ENCODE measurements around the gene CLEC7A. TPM values are rescaled to one million over a fixed set of nuclear protein-coding genes. Genes with fewer than 3 reads are reported as not detected.

The CLEC7A gene
- total RNA-seq, 1 donor from 2014 or later, result 3.1 TPM

DNA sequence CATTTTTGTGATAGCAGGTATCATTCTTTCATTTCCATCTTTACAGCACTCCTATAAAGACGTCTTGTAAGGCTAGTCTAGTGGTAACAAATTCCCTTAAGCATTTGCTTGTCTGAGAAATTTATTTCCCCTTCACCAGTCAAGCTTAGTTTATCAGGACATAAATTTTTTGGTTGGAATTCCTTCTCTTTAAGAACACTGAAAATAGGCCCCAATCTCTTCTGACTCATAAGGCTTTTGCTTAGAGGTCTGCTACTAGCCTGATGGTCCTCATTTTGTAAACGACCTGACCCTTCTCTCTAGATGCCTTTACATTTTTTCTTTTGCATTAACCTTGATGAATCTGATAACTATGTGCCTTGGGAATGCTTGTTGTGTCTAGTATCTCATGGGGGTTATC, 21.6 kb upstream of the CLEC7A start:
- DNase-seq (ENCODE audit: missing footprints), result no peak
- ATAC-seq, result no peak
- intact Hi-C loops (cut with DNase I), result loop anchor here (10.0 kb wide), 1 partner anchor 63 kb away; the partner anchor contains the start of gene GABARAPL1

DNA sequence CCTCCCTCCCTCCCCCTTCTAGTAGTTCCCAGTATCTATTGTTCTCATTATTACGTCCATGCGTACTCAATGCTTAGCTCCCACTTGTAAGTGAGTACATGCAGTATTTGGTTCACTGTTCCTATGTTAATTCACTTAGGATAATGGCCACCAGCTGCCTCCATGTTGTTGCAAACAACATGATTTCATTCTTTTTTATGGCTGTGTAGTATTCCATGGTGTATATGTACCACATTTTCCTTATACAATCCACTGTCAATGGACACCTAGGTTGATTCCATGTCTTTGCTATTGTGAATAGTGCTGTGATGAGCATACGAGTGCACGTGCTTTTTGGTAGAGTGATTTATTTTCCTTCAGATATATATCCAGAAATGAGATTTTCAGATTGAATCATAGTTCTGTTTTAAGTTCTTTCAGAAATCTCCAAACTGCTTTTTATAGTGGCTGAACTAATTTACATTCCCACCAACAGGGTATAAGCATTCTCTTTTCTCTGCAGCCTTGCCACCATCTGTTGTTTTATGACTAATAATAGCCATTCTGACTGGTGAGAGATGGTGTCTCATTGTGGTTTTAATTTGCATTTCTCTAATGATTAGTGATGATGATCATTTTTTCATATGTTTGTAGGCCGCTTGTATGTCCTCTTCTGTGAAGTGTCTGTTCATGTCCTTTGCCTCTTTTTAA, 17.9 kb upstream of the CLEC7A start:
- intact Hi-C loops (cut with DNase I), result no loop called here
- ATAC-seq, result no peak
- DNase-seq (ENCODE audit: missing footprints), result no peak

DNA sequence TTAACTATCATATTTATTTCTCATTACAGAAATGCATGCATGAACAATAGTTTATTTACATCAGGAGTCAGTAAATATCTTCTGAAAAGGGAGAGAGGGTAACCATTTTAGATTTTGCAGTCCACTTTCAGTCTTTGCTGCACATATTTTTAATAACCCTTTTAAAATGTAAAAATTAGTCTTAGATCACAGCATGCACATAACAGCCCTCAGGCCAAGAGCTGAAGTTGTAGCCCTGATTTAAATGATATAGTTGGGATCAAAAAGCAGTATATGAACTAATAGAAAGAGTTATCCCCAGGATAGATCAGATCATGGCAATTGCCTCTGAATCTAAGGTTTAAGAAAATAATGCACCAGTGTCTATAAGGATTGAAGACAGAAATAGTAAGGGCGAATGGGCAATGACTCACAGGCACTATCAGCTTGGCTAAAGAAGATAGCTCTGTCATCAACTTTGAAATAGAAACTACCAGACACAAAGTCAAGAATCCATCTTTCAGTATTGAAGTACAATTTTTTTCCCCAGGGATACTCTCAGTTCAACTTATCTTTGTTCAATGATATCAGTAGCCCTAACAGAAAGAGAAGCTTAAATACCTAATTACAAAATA, 13.1 kb upstream of the CLEC7A start:
- no peak for DNase-seq (ENCODE audit: missing footprints)
- ATAC-seq, result no peak
- intact Hi-C loops (cut with DNase I), result loop anchor here (5.0 kb wide), 2 partner anchors 136 to 391 kb away; no protein-coding TSS in a partner anchor

DNA sequence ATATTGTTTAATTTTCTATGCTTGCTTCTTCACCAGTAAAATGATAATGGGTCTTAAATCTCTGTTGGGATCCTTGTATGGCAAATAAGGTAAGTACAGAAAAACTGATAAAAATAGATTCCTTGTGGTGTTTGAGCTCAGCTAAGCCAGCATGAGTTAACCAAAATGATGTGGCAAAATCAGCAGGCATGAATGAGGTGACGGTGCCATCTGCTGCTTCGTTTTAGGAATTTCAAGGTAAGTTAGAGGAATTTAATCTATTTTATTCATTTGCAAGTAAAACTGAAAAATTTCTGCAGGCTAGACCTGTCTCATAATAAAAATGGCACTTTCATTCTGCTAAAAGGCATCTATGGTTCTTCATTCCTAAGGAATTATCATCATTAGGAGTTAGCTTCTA, 10.0 kb upstream of the CLEC7A start:
- ATAC-seq (no peak), DNase-seq (ENCODE audit: missing footprints) (peak; percentile 54)
- intact Hi-C loops (cut with DNase I), result loop anchor here (2.0 to 5.0 kb wide), 3 partner anchors 105 to 388 kb away; no protein-coding TSS in a partner anchor

DNA sequence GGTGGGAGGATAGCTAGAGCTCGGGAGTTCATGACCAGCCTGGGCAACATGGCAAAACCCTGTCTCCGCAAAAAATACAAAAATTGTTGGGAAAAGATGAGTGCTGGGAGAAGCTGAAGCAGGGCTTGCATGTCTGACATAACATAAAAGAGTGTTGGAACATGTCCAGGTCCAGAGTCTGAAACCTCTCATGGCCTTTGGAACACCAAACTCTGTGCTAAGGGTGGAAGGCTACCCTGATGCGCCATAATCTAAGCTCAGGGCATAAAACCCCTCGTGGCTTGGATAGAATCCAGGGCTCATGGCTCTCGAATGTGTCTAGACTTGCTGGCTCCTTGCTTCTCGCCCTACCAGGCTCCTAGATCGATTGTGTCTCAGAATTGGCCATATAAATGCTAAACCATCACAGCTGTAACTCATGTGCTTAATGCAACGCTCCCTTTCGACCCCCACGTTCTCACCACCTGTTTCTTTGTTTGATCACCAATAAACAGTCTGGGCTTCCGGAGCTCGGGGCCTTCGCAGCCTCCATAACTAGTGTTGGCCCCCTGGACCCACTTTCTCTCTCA, 6.7 kb upstream of the CLEC7A start:
- intact Hi-C loops (cut with DNase I), result no loop called here
- ATAC-seq, result no peak
- DNase-seq (ENCODE audit: missing footprints), result no peak

DNA sequence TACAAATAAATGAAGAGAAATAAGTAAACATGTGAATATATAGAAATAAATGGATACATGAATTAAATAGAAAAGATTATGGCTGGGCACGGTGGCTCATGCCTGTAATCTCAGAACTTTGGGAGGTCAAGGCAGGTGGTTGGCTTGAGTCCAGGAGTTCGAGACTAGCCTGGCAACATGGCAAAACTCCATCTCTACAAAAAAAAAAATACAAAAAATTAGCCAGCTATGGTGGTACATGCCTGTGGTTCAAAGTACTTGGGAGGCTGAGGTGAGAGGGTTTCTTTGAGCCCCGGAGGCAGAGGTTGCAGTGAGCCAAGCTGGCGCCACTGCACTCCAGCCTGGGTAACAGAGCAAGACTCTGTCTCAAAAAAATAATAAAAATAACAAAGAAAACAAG, 5.1 kb upstream of the CLEC7A start:
- intact Hi-C loops (cut with DNase I), result no loop called here
- DNase-seq (ENCODE audit: missing footprints), result no peak
- ATAC-seq, result no peak

DNA sequence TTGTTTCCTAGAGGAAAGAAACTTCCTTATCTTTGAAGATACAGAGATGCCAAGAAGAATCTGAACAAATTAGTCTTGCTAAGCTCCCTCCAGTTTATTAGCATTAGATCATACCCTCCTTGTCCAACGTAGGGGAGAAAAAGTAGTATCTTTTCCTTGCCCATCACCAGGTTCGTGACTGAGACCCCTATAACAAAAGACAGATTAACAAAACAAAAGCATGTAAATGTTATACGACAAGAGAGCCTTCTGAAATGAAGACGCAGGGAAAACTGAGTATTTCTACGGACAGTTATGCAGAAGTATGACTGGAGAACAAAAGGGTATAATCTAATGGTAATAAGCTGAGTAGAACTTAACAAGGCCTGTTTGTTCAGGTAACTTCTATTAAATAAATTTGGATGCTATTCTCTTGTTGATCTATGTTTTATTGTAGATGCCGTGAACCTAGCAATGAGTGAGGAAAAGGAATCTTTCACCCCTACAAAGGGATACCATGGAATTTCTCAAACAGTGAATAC, 2.9 kb upstream of the CLEC7A start:
- DNase-seq (ENCODE audit: missing footprints) (no peak), ATAC-seq (no peak)
- intact Hi-C loops (cut with DNase I), result no loop called here

DNA sequence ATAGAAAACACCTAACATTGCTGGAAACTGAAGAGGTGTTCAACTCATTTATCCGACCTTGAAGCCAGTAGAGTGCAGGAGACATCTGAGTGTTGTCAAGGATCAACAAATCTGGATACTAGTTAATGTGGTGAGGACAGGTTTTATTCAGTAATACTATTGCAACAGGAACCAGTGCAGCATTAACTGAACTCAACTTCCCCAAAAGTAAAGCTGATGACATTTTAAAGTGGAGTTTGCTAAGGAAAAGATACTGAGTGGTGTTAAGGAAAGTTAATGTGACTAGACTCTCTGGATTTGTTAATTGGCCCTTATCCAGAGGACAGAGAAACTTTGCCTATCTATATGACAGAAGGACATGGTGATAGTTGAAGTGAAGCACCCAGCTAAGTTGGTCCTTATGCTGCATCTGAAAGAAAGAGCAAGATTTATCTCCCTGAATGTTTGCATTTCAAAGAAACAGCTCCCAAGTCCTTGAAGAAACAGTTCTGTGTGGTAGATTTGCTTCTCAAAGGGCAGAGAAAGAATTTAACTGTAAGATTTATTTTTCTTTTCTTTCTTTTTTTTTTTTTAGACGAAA, 1.2 kb upstream of the CLEC7A start:
- intact Hi-C loops (cut with DNase I), result no loop called here
- peak; percentile 38 for ATAC-seq

DNA sequence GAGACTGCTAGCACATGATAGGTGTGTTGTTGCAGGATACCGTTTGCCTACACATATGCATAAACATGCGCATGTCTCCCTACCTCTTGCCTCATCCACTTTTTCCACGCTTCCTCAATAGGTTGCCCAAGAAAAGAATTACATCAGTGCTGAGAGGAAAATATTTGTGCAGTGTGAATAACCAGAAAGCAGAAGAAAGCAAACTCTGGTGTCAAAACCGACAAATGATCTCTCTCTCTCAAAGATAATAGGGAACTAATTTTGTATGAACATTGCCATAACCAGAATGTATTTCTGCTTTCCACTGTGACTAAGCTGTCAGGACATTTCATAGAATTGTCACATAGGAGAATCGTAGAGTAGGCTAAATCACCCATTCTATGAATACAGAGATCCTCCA, 1.3 kb downstream of the CLEC7A start:
- intact Hi-C loops (cut with DNase I), result no loop called here
- no peak for DNase-seq (ENCODE audit: missing footprints)
- ATAC-seq, result peak; percentile 62

More for the DNA sequence above, 1.2 kb upstream of the CLEC7A start:
- DNase-seq (ENCODE audit: missing footprints), result no peak

DNA sequence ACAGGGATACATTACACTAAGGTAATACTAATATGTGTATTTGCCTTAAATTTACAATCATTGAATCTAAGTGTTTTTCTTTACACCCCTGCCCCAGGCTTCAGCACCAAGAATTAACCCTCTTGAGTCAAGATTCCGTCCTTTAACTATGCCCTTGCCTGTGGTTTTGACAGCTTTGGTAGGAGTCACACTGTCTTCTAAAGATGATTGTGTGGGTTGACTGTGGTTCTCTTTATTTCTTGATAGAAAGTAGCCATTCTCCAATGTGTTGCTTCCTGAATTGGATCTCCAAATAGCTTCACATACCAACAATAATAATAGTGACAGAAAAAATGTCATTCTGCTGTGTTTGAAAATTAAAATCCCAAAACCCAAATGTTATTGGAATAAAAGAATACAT, 3.6 kb downstream of the CLEC7A start:
- ATAC-seq, result no peak
- intact Hi-C loops (cut with DNase I), result no loop called here
- no peak for DNase-seq (ENCODE audit: missing footprints)

DNA sequence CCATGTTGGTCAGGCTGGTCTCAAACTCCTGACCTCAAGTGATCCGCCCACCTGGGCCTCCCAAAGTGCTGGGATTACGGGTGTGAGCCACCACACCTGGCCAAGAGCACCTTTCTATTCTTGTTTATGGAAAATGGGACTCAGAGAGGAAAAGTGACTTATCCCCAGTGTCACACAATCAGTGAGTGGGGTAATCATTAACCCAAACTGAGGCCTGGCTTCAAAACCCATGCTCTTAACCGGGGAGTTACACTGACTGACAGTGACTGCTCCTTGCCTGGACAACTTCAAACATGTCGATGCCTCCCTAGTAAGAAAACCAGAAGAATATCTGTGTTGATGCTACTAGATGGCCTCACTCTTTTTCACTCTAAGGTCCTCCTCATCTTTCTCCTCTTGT, 7.3 kb downstream of the CLEC7A start:
- ATAC-seq, result no peak
- no peak for DNase-seq (ENCODE audit: missing footprints)
- intact Hi-C loops (cut with DNase I), result no loop called here

DNA sequence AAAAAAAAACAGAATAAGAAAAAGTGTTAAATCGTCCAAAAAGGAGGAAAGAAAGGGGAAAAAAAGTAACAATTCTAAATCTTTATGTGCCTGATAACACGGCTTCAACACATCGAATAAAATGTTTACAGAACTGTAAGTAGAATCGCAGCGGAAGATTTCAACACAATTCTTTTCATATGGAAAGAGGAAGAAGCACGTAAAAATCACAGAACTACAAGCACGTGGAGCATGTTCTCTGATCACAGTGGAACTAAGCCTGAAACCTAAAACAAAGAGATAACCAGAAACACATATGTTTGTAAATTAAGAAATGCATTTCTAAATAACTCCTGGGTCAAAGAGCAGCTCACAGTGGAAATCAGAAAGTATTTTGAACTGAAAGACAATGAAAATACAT, 8.7 kb downstream of the CLEC7A start:
- ATAC-seq, result no peak

DNA sequence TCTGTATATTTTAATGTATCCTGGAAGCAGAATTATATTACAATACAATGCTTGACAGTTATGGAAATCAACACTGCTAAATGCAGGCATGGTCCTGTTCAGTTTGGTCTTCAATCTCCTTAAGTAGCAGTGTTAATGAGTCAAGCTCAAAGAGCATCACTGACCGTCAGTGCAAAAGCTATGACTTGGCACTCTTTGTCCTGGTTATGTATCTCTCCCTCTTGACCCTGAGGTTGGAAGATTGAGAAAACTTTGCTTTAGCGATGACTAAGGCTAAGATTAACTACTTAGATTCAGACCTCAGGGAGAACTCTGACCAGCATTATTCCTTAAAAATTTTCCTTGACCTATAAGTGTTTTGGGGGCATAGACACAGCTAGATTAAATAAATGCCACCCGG, 10.9 kb downstream of the CLEC7A start:
- ATAC-seq (no peak), DNase-seq (ENCODE audit: missing footprints) (no peak)
- intact Hi-C loops (cut with DNase I), result no loop called here

More for the DNA sequence above, 8.7 kb downstream of the CLEC7A start:
- intact Hi-C loops (cut with DNase I), result no loop called here
- DNase-seq (ENCODE audit: missing footprints), result no peak

DNA sequence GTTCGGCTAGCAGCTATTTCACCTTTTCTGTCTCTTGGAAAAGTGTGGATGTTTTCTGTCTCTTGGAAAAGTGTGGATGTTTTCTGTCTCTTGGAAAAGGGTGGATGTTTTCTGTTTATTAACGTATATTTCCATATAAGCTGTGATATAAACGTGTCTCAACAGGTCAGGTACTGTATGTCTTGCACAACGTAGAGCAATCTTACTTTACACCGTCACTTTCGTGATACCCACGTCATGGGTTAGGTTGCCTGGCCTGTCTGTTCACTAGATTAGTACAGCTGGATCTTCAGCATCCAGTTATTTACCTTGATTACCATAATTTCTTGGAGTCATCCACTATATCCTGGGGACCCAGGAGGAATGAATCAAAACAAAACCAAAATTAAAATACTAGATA, 14.1 kb downstream of the CLEC7A start:
- intact Hi-C loops (cut with DNase I), result no loop called here
- DNase-seq (ENCODE audit: missing footprints) (no peak), ATAC-seq (no peak)

DNA sequence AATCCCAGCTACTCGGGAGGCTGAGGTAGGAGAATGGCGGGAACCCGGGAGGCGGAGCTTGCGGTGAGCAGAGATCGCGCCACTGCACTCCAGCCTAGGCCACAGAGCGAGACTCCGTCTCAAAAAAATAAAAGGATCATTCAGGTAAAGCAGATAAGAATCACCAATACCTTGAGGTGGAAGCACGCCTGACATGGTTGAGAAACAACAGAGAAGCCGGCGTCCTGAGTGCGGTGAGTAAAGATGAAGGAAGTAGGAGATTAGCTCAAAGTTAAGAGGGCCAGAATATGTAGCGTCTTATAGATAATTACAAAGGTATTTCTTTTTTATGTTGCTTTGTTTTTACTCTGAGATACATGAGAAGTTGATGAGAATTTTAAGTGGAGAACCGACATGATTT, 14.7 kb downstream of the CLEC7A start:
- DNase-seq (ENCODE audit: missing footprints) (no peak), ATAC-seq (no peak)
- intact Hi-C loops (cut with DNase I), result no loop called here

DNA sequence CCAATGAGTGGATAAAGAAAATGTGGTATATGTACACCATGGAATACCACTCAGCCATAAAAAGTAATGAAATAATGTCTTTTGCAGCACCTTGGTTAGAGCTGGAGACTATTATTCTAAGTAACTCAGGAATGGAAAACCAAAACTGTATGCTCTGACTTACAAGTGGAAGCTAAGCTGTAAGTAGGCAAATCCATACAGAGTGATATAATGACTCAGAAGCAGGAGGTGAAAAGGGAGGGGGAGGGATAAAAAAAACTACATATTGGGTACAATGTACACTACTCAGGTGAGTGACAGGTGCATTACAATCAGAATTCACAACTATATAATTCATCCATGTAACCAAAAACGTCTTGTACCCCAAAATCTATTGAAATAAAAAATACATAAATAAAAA, 16.1 kb downstream of the CLEC7A start:
- no peak for ATAC-seq
- intact Hi-C loops (cut with DNase I), result no loop called here
- no peak for DNase-seq (ENCODE audit: missing footprints)

DNA sequence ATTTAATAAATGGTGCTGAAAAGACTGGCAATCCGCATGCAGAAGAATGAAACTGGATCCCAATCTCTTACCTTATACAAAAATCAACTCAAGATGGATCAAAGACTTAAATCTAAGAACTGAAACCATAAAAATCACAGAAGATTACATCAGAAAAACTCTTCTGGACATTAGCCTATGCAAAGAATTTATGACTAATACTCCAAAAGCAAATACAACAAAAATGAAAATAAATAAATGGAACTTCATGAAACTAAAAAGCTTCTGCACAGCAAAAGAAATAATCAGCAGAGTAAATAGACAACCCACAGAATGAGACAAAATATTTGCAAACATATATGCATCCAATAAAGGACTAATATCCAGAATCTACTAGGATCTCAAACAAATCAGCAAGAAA, 16.9 kb downstream of the CLEC7A start:
- DNase-seq (ENCODE audit: missing footprints) (no peak), ATAC-seq (no peak)
- intact Hi-C loops (cut with DNase I), result no loop called here

DNA sequence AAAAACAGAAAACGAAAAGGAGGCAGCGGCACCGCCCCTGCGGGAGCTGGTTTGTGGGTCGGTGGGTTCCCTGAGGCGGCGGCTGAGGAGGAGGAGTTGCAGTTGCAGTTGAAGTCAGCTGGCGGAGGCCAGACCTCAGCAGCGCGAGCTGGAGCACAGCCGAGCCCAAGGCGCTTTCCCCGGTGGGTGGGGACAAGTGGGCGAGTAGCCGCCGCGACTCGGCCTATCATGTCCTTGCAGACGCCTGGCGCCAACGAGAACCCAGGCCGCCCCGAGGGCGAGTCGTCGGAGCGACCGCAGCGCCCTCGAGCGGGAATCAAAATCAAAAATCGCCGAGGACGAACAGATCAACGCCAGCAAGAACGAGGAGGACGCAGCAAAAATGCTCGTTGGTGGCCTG, 18.5 kb downstream of the CLEC7A start:
- no peak for DNase-seq (ENCODE audit: missing footprints)

DNA sequence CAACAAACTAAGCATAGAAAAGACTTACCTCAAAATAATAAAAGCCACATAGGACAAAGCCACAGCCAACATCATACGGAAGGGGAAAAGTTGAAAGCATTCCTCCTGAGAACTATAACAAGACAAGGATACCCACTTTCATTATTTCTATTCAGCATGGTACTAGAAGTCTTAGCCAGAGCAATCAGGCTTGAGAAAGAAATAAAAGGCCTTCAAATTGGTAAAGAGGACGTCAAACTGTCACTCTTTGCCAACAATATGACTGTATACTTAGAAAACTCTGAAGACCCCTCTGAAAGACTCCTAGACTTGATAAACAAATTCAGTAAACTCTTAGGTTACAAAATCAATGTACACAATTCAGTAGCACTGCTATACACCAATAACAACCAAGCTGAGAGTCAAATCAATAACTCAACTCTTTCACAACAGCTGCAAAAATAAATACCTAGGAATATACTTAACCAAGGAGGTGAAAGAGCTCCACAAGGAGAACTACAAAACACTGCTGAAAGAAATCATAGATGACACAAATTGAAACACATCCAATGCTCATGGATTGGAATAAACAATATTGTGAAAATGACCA, 19.6 kb downstream of the CLEC7A start:
- intact Hi-C loops (cut with DNase I), result no loop called here

More for the DNA sequence above, 18.5 kb downstream of the CLEC7A start:
- intact Hi-C loops (cut with DNase I), result no loop called here
- ATAC-seq, result no peak

More for the DNA sequence above, 19.6 kb downstream of the CLEC7A start:
- DNase-seq (ENCODE audit: missing footprints), result no peak
- ATAC-seq, result no peak

Data from Right ventricle myocardium inferior (tissue), 1 donor.